ENCODE measurements around the gene ME3.

DNA sequence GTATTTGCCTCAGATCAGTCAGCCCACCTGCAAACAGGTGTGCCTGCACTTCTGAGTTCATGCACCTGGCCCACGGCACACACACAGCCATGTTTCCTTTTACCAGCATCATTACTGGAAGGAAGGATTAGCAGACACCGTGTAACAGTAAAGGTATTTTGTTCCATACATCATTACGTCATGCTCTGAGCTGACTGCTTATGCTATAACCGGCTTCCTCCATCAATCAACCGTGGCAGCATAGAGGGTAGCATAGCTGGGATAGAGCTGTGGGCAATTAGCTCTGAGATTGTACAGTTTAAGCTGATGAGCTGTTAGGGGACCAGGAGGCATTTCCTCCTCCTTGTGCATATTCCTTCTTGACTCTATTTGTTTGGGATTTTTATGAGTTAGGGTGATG, 102.4 kb downstream of the ME3 start:
- TF ChIP-seq, protein P1, sequence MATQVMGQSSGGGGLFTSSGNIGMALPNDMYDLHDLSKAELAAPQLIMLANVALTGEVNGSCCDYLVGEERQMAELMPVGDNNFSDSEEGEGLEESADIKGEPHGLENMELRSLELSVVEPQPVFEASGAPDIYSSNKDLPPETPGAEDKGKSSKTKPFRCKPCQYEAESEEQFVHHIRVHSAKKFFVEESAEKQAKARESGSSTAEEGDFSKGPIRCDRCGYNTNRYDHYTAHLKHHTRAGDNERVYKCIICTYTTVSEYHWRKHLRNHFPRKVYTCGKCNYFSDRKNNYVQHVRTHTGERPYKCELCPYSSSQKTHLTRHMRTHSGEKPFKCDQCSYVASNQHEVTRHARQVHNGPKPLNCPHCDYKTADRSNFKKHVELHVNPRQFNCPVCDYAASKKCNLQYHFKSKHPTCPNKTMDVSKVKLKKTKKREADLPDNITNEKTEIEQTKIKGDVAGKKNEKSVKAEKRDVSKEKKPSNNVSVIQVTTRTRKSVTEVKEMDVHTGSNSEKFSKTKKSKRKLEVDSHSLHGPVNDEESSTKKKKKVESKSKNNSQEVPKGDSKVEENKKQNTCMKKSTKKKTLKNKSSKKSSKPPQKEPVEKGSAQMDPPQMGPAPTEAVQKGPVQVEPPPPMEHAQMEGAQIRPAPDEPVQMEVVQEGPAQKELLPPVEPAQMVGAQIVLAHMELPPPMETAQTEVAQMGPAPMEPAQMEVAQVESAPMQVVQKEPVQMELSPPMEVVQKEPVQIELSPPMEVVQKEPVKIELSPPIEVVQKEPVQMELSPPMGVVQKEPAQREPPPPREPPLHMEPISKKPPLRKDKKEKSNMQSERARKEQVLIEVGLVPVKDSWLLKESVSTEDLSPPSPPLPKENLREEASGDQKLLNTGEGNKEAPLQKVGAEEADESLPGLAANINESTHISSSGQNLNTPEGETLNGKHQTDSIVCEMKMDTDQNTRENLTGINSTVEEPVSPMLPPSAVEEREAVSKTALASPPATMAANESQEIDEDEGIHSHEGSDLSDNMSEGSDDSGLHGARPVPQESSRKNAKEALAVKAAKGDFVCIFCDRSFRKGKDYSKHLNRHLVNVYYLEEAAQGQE (IDR thresholded peaks at IDR 0.05; ENCODE audit: low read depth), result no peak
- TF ChIP-seq SIN3A (IDR thresholded peaks at IDR 0.05; ENCODE audit: low read depth) (no peak), TCF7L2 (IDR thresholded peaks at IDR 0.05; ENCODE audit: borderline replicate concordance, extremely low read depth, insufficient read depth, insufficient read length) (no peak), POLR2AphosphoS5 (IDR thresholded peaks at IDR 0.05; ENCODE audit: low read depth, low read length) (no peak)
- TF ChIP-seq, protein P2, sequence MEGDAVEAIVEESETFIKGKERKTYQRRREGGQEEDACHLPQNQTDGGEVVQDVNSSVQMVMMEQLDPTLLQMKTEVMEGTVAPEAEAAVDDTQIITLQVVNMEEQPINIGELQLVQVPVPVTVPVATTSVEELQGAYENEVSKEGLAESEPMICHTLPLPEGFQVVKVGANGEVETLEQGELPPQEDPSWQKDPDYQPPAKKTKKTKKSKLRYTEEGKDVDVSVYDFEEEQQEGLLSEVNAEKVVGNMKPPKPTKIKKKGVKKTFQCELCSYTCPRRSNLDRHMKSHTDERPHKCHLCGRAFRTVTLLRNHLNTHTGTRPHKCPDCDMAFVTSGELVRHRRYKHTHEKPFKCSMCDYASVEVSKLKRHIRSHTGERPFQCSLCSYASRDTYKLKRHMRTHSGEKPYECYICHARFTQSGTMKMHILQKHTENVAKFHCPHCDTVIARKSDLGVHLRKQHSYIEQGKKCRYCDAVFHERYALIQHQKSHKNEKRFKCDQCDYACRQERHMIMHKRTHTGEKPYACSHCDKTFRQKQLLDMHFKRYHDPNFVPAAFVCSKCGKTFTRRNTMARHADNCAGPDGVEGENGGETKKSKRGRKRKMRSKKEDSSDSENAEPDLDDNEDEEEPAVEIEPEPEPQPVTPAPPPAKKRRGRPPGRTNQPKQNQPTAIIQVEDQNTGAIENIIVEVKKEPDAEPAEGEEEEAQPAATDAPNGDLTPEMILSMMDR (IDR thresholded peaks at IDR 0.05 in 2 of 3, conservative IDR thresholded peaks at IDR 0.05 in 1 of 3; ENCODE audit: borderline replicate concordance in 1 of 3, insufficient read depth in 1 of 3, low read depth in 2 of 3, low read length in 2 of 3), result no peak
- TF ChIP-seq, protein P3, sequence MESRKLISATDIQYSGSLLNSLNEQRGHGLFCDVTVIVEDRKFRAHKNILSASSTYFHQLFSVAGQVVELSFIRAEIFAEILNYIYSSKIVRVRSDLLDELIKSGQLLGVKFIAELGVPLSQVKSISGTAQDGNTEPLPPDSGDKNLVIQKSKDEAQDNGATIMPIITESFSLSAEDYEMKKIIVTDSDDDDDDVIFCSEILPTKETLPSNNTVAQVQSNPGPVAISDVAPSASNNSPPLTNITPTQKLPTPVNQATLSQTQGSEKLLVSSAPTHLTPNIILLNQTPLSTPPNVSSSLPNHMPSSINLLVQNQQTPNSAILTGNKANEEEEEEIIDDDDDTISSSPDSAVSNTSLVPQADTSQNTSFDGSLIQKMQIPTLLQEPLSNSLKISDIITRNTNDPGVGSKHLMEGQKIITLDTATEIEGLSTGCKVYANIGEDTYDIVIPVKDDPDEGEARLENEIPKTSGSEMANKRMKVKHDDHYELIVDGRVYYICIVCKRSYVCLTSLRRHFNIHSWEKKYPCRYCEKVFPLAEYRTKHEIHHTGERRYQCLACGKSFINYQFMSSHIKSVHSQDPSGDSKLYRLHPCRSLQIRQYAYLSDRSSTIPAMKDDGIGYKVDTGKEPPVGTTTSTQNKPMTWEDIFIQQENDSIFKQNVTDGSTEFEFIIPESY (IDR thresholded peaks at IDR 0.05; ENCODE audit: extremely low read depth, insufficient replicate concordance, low read length), result no peak

Measured in HCT116 (cell line).